Heart right ventricle (tissue), 16 donors: Measurements from ENCODE around the gene GREB1L. TPM values are rescaled to one million over a fixed set of nuclear protein-coding genes. Genes with fewer than 3 reads are reported as not detected.

Experiments
- ATAC-seq, 8 donors: fragments of 200-7000 bp; cut with Tn5 transposase; one replicate each; pipeline ENCODE4 v1.9.1; 2020; ENCODE audit warnings: mild to moderate bottlenecking in 8 of 8, moderate library complexity in 8 of 8, moderate number of reproducible peaks in 1 of 8
- DNase-seq, 2 donors: peaks; one replicate each; pipeline ENCODE4 v3.0.0-alpha.2; 2020
- H3K27ac ChIP-seq, 10 donors: fragments of 200-600 bp; sonication (generic) in 2 of 10; one replicate each; pipeline versions ENCODE4 v1.5.0 to v1.8.0; 2020 to 2022; ENCODE audit warnings: mild to moderate bottlenecking in 3 of 10
- H3K27me3 ChIP-seq, 7 donors: fragments of 200-600 bp; one replicate each; pipeline ENCODE4 v1.8.0; 2021 to 2022; ENCODE audit warnings: mild to moderate bottlenecking in 2 of 7
- H3K36me3 ChIP-seq, 9 donors: fragments of 200-600 bp; sonication (generic) in 1 of 9; one replicate each; pipeline versions ENCODE4 v1.5.0 to v1.8.0; 2020 to 2022; ENCODE audit warnings: mild to moderate bottlenecking in 2 of 9
- H3K4me1 ChIP-seq, 9 donors: fragments of 200-600 bp; sonication (generic) in 1 of 9; one replicate each; pipeline versions ENCODE4 v1.5.0 to v1.8.0; 2020 to 2022; ENCODE audit warnings: mild to moderate bottlenecking in 4 of 9
- H3K4me3 ChIP-seq, 10 donors: fragments of 200-600 bp; sonication (generic) in 2 of 10; one replicate each; pipeline versions ENCODE4 v1.5.0 to v1.8.0; 2020 to 2022; ENCODE audit warnings: mild to moderate bottlenecking in 7 of 10, moderate library complexity in 2 of 10
- H3K9me3 ChIP-seq, 11 donors: fragments of 200-600 bp in 10 of 11; sonication (generic) in 2 of 11; one replicate each; pipeline versions ENCODE4 v1.5.0 to v1.8.0; 2013 to 2022; ENCODE audit warnings: mild to moderate bottlenecking in 2 of 11, control low read depth in 1 of 11, moderate library complexity in 1 of 11
- WGBS, 2 donors: extraction: QIAGEN DNeasy Blood & Tissue Kit; methylation state at CpG; one replicate each; pipeline ENCODE4 v1.1.7; 2013; ENCODE audit warnings: inconsistent platforms in 1 of 2; 5-methylcytosine and 5-hydroxymethylcytosine counted together
- intact Hi-C, 10 donors: fragments of 100-400 bp; cut with DNase I; formaldehyde crosslinking; loops; one replicate each; pipeline versions ENCODE4 v1.11.1 to v1.14.2; 2022
- long read RNA-seq, 3 donors: library from polyadenylated mRNA; unstranded; transcript quantifications; one replicate each; pipeline ENCODE4 v2.0.0, GENCODE V29; 2020 to 2021
- polyA plus RNA-seq, 2 donors: library from polyadenylated mRNA; stranded (reverse); fragments of 200-250 nt; gene quantifications; one replicate each; pipeline ENCODE4 v1.2.3, GENCODE V29; 2013
- total RNA-seq, 10 donors: library from RNA; stranded (reverse); fragmentation: NEBNext Ultra II Directional in 3 of 10; extraction: Animal tissue kit (Norgen Biotek cat#: 25700) in 3 of 10; gene quantifications; one replicate each; pipeline versions ENCODE4 v1.2.1 to v1.2.4, GENCODE V29; 2021 to 2023
- TF ChIP-seq, protein P1 (sequence below), 9 donors: fragments of 200-600 bp; sonication (generic) in 2 of 9; IDR thresholded peaks; one replicate each; pipeline versions ENCODE4 v1.5.0 to v1.8.0; 2021 to 2022; ENCODE audit warnings: antibody characterized with exemption in 9 of 9, mild to moderate bottlenecking in 5 of 9, moderate library complexity in 1 of 9
- donor health status: Arrhythmogenic right ventricular cardiomyopathy.
- donor health status: ischemic (EF 13 %, LVEDD 7.1; RV severe dilation, severe dysfunction).
- donor health status: healthy with polysubstance abuse.
- donor health status: DM: no; HTN: yes; CAD: no.
- donor health status: DM: no; HTN: no; CAD: no.
- donor health status: ischemic (EF 25% LVEDD 6.9; RV normal size, moderate dysfunction).
- donor health status: ischemic (EF 25% LVEDD 5.7; RV mildly dilated, moderate dysfunction).
- donor health status: healthy.
- donor health status: DM: yes; HTN: yes; CAD: no.
- donor health status: Ischemic cardiomyopathy.
- donor health status: ischemic (EF 35%, LVEDD 5.7; RV mildly dilated, moderate dysfunction).
- donor health status: nonischemic (EF 11% LVEDD 7.7; RV severe dilation, severe dysfunction).
- donor health status: DM: yes; HTN: yes; CAD: no.
- donor health status: PGD.
- donor health status: ischemic (EF 29% LVEDD 5.4; RV normal size, mild dysfunction).
- donor health status: nonischemic (EF 23%, LVEDD 6.1; RV moderate dilation, normal function).

GREB1L gene
- total RNA-seq (10 to 100 TPM in 7 of 10 donors, 1 to 10 TPM in 3; 2.7 to 14.3 (median 11.8) TPM), polyA plus RNA-seq (1 to 10 TPM in 1 of 2 donors, under 1 TPM in 1; 0.54 to 8.0 TPM)
- long read RNA-seq, donor 1, partial matches to known transcripts = 2 of 5 reads
- long read RNA-seq, donor 1, other reads (novel, unspliced or antisense) = 3 of 5 reads
- long read RNA-seq, donor 2, partial matches to known transcripts = 1 of 10 reads
- long read RNA-seq, donor 2, other reads (novel, unspliced or antisense) = 9 of 10 reads
- long read RNA-seq, donor 3, partial matches to known transcripts = 0 of 4 reads
- long read RNA-seq, donor 3, other reads (novel, unspliced or antisense) = 4 of 4 reads

DNA sequence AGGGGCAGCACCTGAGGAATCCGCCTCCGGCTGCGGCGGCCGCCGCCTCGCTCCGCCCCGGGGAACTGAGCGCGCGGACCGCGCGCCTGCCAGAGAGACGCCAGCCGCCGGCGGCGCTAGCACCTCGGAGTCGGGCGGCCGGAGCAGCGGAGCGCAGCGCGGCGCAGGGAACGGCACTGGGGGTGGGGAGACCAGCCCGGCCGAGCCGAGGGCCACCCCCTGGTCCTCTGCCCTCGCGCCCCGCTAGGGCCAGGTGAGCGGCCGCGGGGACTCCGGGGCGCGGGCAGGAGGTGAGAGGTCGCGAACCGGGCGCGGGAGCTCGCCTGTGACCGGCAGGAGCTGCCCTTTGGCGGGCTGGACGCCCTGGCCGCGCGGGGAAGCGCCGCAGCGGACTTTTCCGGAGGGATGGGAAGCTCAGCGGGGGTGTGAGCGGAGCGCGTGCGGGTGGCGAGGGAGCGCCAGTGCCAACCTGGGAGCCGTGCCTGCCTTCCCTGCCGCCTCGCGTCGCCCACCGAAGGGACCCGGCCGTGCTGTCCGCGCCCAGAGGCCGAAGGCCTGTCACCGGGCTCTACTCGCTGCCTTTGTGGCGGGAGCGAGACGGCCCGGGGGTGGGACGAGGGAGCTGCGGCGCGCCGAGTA lies at the start of gene GREB1L:
Gene GREB1L, plus strand, starts transcription at position 92 of the 639 bp plus-strand sequence. CDS start 141,287 bp downstream, outside the sequence.
- Histone ChIP-seq H3K27ac (peak within 1 kb of the TSS in 8 of 10 donors; percentile 12 to 77 (median 58)), H3K9me3 (no peaks in the 10 kb centered on the region), H3K4me1 (peaks cover 0 to 21% (median 16%) of the 10 kb centered on the region in 9 donors), H3K4me3 (peak within 1 kb of the TSS; percentile 48 to 71 (median 66)), H3K27me3 (peaks cover 0 to 80% (median 46%) of the 10 kb centered on the region in 7 donors), H3K36me3 (no peaks in the 10 kb centered on the region)
- intact Hi-C loops = loop anchor here in 6 of 10 donors (2.0 to 10.0 kb wide), 8 partner anchors 63 to 203 kb away; no protein-coding TSS in a partner anchor
- TF ChIP-seq, protein P1, sequence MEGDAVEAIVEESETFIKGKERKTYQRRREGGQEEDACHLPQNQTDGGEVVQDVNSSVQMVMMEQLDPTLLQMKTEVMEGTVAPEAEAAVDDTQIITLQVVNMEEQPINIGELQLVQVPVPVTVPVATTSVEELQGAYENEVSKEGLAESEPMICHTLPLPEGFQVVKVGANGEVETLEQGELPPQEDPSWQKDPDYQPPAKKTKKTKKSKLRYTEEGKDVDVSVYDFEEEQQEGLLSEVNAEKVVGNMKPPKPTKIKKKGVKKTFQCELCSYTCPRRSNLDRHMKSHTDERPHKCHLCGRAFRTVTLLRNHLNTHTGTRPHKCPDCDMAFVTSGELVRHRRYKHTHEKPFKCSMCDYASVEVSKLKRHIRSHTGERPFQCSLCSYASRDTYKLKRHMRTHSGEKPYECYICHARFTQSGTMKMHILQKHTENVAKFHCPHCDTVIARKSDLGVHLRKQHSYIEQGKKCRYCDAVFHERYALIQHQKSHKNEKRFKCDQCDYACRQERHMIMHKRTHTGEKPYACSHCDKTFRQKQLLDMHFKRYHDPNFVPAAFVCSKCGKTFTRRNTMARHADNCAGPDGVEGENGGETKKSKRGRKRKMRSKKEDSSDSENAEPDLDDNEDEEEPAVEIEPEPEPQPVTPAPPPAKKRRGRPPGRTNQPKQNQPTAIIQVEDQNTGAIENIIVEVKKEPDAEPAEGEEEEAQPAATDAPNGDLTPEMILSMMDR (IDR thresholded peaks at IDR 0.05) = peak in 6 of 9 donors; percentile 19 to 58 (median 44)
- DNase-seq (peak; percentile 42 to 69), ATAC-seq (peak; percentile 86 to 97 (median 94))
- 1% methylated on average over 67 to 87 of the region's 87 CpGs for WGBS, 2 donors

DNA sequence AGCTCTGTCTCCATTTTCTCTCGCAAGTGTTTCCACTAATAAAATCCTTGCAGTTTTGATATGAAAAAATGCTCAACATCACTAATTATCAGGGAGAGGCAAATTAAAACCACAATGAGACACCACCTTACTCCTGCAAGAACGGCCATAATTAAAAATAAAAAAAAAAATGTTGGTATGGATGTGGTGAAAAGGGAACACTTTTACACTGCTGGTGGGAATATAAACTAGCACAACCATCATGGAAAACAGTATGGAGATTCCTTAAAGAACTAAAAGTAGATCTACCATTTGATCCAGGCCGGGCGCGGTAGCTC lies 49.8 kb upstream of the GREB1L start:
- Histone ChIP-seq H3K4me1 (no peaks in the 10 kb centered on the region), H3K4me3 (no peak overlapping the region), H3K36me3 (no peaks in the 10 kb centered on the region), H3K27me3 (peaks cover 0 to 7% (median 0%) of the 10 kb centered on the region in 7 donors), H3K27ac (no peak overlapping the region), H3K9me3 (no peaks in the 10 kb centered on the region)
- 87 to 91% methylated on average over 5 of the region's 5 CpGs for WGBS, 2 donors
- ATAC-seq (no peak), DNase-seq (no peak)
- intact Hi-C loops = loop anchor here in 3 of 10 donors (5.0 to 10.0 kb wide), 3 partner anchors 250 to 773 kb away; no protein-coding TSS in a partner anchor
- TF ChIP-seq, protein P1 (IDR thresholded peaks at IDR 0.05) = peak in 1 of 9 donors; percentile 7

DNA sequence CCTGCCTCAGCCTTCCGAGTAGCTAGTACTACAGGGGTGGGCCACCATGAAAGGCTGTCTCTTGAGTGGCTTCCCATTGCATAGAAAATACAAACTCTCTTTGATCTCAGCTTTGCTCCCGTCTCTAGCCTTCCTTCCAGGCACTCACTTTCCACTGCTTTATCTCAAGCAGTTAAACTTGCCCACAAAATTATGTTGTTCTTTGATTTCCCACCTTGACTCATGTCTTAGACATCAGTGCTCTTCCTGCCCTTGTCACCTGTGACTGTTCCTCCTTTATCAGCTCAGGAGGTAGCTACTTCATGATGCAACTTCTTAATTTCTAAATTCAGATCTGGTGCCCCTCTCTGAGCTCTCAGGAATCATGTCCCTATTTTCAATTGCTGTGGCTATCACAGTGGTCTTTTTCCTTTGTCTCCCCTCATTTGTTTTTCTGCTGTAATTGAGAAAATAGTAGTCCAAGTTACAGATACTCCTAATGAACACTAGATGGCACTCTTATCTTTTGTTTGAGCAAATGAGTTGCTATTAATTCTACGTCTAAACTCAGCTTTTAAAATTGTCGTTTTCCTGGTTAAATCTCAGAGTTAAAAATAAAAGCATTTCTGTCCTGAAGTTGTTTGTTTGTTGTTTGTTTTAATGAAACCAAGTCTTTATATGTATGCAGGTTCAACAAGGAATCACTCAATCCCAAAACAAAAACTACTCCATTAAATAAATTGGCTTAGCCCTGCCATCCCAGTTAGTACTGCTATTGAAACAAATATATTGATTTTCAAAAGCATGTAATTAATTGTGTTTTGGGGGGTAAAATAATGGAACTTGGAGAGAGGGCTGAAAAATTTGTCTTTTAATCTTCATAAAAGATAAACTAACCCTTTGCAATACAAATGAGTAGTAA lies 46.9 kb upstream of the GREB1L start:
- no peak overlapping the region for H3K27ac ChIP-seq
- no peak for ATAC-seq
- no peak overlapping the region for H3K4me3 ChIP-seq
- TF ChIP-seq, protein P1 (IDR thresholded peaks at IDR 0.05) = peak; percentile 50 to 79 (median 74)
- no peak for DNase-seq
- H3K4me1 ChIP-seq = no peaks in the 10 kb centered on the region
- no peaks in the 10 kb centered on the region for H3K9me3 ChIP-seq
- WGBS, 2 donors = 10 to 11% methylated on average over 4 of the region's 4 CpGs
- peaks cover 0 to 12% (median 5%) of the 10 kb centered on the region in 7 donors for H3K27me3 ChIP-seq
- H3K36me3 ChIP-seq = no peaks in the 10 kb centered on the region
- intact Hi-C loops = loop anchor here in 9 of 10 donors (1.0 to 10.0 kb wide), 6 partner anchors 247 to 770 kb away; no protein-coding TSS in a partner anchor

DNA sequence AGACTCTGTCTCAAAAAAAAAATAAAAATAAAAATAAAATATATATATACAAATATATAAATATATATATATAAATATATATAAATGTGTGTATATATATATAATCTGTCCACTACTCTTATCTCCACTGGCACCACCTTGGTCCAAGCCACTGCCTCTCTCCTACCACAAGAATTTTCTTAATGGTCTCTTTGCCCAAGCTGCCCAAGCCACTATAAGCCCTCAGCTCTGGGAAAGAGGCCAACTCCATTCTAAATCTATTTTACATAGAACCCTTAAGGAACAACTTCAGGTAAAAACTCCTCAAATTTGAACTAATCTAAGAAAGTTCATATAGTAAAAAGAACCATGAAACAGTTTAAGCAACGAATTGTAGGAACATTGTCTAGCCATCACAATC lies 45.6 kb upstream of the GREB1L start:
- no peak for ATAC-seq
- Histone ChIP-seq H3K27me3 (peaks cover 0 to 20% (median 10%) of the 10 kb centered on the region in 7 donors), H3K27ac (no peak overlapping the region), H3K4me3 (no peak overlapping the region), H3K9me3 (no peaks in the 10 kb centered on the region), H3K4me1 (no peaks in the 10 kb centered on the region), H3K36me3 (no peaks in the 10 kb centered on the region)
- DNase-seq = no peak
- intact Hi-C loops = loop anchor here in 5 of 10 donors (2.0 to 10.0 kb wide), 4 partner anchors 246 to 768 kb away; no protein-coding TSS in a partner anchor
- WGBS, 2 donors = 73 to 78% methylated on average over 1 of the region's 1 CpG
- TF ChIP-seq, protein P1 (IDR thresholded peaks at IDR 0.05) = no peak
